Measurements from ENCODE around the gene CENPF. TPM values are rescaled to one million over a fixed set of nuclear protein-coding genes. Genes with fewer than 3 reads are reported as not detected.
"Not testable (repeated sequence)": the region's sequence is repeated elsewhere in the genome, so short reads cannot be mapped to it uniquely, and the experiment has no call there.

CENPF gene
- total RNA-seq, 4 donors from 2014 or later = 2.5 to 7.0 (median 3.0) TPM

DNA sequence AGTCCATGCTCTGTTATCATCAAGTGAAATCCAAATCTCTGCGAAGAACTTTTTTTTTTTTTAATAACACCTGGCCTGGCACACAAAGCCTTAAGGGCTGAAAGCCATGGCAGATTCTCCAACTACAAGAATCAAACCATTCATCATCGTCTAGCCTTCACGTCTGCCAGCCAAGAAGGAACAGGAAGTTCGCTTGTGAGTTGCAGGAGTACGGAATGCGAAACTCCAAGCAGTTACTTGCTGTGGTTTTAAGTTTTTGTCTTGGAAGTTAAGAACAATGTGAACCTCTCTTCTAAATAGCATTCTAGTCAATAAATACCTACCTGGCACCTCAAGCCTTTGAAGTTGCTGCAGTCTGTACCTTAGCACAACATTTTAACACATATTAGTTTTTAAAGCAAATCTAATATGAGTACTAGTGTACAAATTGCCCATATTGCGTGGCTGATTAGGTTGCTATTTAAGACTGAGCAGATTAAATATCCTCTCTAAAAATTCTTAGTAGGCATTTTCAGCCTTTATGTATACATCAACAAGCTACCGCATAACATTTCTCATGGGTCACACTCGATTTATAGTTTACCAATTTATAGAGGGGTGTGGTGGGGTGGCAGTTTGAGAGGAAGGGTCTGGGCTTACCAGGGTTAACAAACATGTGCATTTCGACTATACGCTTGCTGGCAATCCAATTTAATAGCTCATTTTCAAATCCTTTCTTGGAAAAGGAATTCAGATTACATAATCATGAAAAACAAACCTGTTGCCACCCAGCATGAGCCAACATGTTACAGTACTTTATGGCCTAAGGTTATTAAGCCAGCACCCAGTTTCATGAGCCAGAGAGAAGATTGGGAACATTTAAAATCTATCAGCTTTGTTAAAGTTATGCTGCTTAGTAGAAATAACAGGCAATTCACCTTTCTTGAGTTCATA is 29.3 kb upstream of the CENPF start:
- H3K4me3 ChIP-seq (ENCODE audit: low read depth, poor library complexity, severe bottlenecking) = no peak overlapping the region
- DNase-seq (ENCODE audit: low spot score in 2 of 2) = peak in 1 of 2 donors; percentile 48
- 38 to 39% methylated on average over 11 of the region's 11 CpGs for WGBS, 2 donors
- no peak for TF ChIP-seq POLR2A (IDR thresholded peaks at IDR 0.05)
- TF ChIP-seq, protein P1, sequence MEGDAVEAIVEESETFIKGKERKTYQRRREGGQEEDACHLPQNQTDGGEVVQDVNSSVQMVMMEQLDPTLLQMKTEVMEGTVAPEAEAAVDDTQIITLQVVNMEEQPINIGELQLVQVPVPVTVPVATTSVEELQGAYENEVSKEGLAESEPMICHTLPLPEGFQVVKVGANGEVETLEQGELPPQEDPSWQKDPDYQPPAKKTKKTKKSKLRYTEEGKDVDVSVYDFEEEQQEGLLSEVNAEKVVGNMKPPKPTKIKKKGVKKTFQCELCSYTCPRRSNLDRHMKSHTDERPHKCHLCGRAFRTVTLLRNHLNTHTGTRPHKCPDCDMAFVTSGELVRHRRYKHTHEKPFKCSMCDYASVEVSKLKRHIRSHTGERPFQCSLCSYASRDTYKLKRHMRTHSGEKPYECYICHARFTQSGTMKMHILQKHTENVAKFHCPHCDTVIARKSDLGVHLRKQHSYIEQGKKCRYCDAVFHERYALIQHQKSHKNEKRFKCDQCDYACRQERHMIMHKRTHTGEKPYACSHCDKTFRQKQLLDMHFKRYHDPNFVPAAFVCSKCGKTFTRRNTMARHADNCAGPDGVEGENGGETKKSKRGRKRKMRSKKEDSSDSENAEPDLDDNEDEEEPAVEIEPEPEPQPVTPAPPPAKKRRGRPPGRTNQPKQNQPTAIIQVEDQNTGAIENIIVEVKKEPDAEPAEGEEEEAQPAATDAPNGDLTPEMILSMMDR (IDR thresholded peaks at IDR 0.05) = no peak
- intact Hi-C loops (cut with DNase I; ENCODE audit: low total_unique reads) = no loop called here

DNA sequence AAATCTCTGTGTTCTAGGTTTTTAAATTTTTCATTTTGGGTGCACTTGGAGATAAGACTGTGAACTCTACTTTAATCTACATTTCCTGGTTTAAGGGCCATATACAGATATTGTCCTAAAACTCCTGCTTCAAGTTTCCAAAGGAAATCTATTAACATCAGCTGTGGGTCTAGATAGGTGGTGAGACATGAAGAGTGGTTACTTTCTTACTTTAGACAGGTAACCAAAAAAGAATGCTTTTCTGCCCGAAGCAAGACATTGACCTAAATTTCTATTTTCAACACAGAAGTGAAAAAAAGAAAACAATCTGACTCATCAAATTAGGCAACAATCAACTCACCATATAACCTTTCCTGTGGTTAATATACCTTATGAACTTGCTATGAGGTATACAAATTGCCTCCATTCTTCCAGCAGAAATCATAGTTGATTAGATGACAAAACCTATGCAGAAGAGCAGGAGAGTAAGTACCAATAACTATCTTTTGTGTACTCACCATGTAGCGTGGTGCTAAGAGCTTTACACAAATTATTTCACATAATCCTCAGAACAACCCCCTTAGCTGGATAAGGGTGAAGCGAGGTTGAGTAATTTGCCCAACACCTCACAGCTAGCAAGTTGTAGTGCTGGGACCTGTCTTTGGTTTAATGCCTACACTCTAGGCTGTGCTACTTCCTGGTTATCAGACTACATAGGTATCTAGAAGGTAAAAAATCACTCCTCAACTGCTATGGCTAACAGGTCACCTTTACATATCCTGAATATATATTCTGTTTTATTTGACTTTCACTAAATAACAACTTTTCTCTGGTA is 28.2 kb upstream of the CENPF start:
- no peak for DNase-seq (ENCODE audit: low spot score in 2 of 2)
- intact Hi-C loops (cut with DNase I; ENCODE audit: low total_unique reads) = no loop called here
- WGBS, 2 donors = 47 to 65% methylated on average over 3 of the region's 3 CpGs
- no peak overlapping the region for H3K4me3 ChIP-seq (ENCODE audit: low read depth, poor library complexity, severe bottlenecking)
- TF ChIP-seq, protein P1 (IDR thresholded peaks at IDR 0.05) = no peak
- TF ChIP-seq POLR2A (IDR thresholded peaks at IDR 0.05) = no peak

DNA sequence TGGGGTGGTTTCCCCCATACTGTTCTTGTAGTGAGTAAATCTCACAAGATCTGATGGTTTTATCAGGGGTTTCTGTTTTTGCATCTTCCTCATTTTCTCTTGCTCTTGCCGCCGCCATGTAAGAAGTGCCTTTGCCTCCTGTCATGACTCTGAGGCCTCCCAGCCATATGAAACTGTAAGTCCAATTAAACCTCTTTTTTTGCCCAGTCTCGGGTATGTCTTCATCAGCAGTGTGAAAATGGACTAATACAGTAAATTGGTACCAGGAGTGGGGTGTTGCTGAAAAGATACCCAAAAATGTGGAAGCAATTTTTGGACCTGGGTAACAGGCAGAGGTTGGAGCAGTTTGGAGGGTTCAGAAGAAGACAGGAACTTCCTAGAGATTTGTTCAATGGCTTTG is 26.9 kb upstream of the CENPF start:
- intact Hi-C loops (cut with DNase I; ENCODE audit: low total_unique reads) = not testable (repeated sequence)
- WGBS, 2 donors = 75 to 90% methylated on average over 3 of the region's 3 CpGs

DNA sequence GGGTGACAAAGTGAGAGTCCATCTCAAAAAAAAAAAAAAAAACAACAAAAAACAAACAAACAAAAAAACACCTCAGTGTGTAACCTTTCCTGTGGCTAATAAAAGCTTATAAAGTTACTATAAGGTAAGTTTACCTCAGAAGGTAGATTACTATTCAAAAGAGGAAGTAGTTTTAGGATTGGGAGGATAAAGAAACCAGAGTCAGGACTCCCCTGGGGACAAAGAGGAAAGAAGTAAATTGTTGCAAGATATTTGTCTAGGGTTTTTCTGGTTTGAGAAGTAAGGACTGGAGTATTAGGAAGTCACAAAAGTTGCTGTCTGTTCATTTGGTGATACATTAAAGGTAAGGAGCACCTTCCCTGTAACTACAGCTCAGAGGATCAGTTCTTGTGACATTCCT is 23.8 kb upstream of the CENPF start:
- TF ChIP-seq, protein P1 (IDR thresholded peaks at IDR 0.05) = no peak
- no peak for TF ChIP-seq POLR2A (IDR thresholded peaks at IDR 0.05)
- no peak for DNase-seq (ENCODE audit: low spot score in 2 of 2)
- H3K4me3 ChIP-seq (ENCODE audit: low read depth, poor library complexity, severe bottlenecking) = no peak overlapping the region
- intact Hi-C loops (cut with DNase I; ENCODE audit: low total_unique reads) = no loop called here

More for the DNA sequence above, 26.9 kb upstream of the CENPF start:
- H3K4me3 ChIP-seq (ENCODE audit: low read depth, poor library complexity, severe bottlenecking); DNase-seq (ENCODE audit: low spot score in 2 of 2): not testable (repeated sequence)

DNA sequence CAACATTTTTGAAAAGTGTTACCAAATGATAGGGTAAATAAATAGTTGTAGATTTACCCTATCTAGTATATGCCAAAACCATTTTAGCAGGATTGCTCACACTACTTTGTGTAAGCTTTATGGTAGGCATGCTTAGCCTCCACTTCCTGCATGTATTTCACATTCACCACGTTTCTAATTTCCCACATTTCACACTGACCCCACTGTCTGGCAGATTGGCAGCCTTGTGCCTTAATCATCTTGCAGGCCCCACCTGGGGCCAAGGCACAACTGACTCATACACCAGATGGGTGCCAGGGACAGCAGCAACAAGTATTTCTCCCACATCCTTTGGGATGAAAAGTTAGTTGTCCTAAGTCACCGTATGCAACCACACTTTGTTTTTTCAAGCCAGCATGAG is 21.2 kb upstream of the CENPF start:
- no peak overlapping the region for H3K4me3 ChIP-seq (ENCODE audit: low read depth, poor library complexity, severe bottlenecking)
- 18 to 20% methylated on average over 2 of the region's 2 CpGs for WGBS, 2 donors
- DNase-seq (ENCODE audit: low spot score in 2 of 2) = peak in 1 of 2 donors; percentile 37
- TF ChIP-seq, protein P1 (IDR thresholded peaks at IDR 0.05) = no peak
- no peak for TF ChIP-seq POLR2A (IDR thresholded peaks at IDR 0.05)
- intact Hi-C loops (cut with DNase I; ENCODE audit: low total_unique reads) = no loop called here

DNA sequence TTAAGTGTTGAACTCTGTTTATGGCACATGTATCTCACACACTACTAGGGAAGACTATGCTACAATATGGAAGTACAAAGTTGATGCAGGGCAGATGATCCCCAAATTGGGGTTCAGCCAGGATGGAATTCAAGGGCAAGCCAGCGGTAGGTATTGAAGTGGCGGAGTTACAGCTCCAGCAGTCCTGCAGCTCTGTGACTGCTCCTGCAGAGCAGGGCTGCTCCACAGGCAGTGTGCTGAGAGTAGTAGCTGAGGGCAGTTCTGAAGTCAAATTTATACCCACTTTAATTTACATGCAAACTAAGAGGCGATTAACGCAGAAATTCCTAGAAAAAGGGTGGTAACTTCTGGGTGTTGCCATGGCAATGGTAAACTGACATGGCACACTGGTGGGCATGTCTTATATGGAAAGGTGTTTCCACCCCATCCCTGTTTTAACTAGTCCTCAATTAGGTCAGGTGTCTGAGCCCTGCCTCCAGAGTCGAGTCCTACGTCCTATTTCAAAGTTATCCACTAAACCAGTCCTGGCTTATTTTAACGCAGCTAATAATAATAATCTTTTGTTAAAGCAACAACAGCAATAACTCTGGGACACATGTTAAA is 20.6 kb upstream of the CENPF start:
- intact Hi-C loops (cut with DNase I; ENCODE audit: low total_unique reads) = no loop called here
- TF ChIP-seq, protein P1 (IDR thresholded peaks at IDR 0.05) = no peak
- TF ChIP-seq POLR2A (IDR thresholded peaks at IDR 0.05) = no peak
- no peak overlapping the region for H3K4me3 ChIP-seq (ENCODE audit: low read depth, poor library complexity, severe bottlenecking)
- DNase-seq (ENCODE audit: low spot score in 2 of 2) = no peak
- WGBS, 2 donors = 38 to 44% methylated on average over 7 of the region's 7 CpGs
